Mesodermal cell (in vitro differentiated cells): ENCODE results near the gene NUP54. TPM values are rescaled to one million over a fixed set of nuclear protein-coding genes. Genes with fewer than 3 reads are reported as not detected.

Experiments used
- H3K27ac ChIP-seq: 2 replicates; pipeline ENCODE4 v1.7.0; 2013; ENCODE audit warnings: mild to moderate bottlenecking, low read depth, low read length, moderate library complexity; ENCODE audit not compliant: severe bottlenecking
- H3K36me3 ChIP-seq: 2 replicates; pipeline ENCODE4 v1.7.1; 2013; ENCODE audit warnings: mild to moderate bottlenecking, low read length, moderate library complexity; ENCODE audit not compliant: control insufficient read depth, insufficient read depth
- H3K4me1 ChIP-seq: one replicate; pipeline ENCODE4 v1.7.1; 2013; ENCODE audit warnings: mild to moderate bottlenecking, low read length; ENCODE audit not compliant: insufficient read depth, control insufficient read depth, poor library complexity, severe bottlenecking
- H3K4me3 ChIP-seq: 2 replicates; pipeline ENCODE4 v1.7.0; 2013; ENCODE audit warnings: low read length, control low read depth, mild to moderate bottlenecking; ENCODE audit not compliant: insufficient read depth, poor library complexity, severe bottlenecking; ENCODE audit errors: extremely low read depth
- H3K9me3 ChIP-seq: 2 replicates; pipeline ENCODE4 v1.7.1; 2013; ENCODE audit warnings: mild to moderate bottlenecking, low read length, moderate library complexity; ENCODE audit not compliant: control insufficient read depth
- WGBS, 2 experiments: methylation state at CpG; one replicate each; pipeline ENCODE4 v1.1.5; 2013; ENCODE audit warnings: missing lambda C conversion rate in 2 of 2; ENCODE audit not compliant: insufficient coverage in 2 of 2; 5-methylcytosine and 5-hydroxymethylcytosine counted together
- polyA plus RNA-seq, 2 experiments: library from polyadenylated mRNA; stranded (reverse); fragments of 50-300 nt; gene quantifications; one replicate each; pipeline ENCODE4 v1.2.3, GENCODE V29; 2013

NUP54 gene
- polyA plus RNA-seq (2013, experiment 1 of 2), result 54.0 TPM
- polyA plus RNA-seq (2013, experiment 2 of 2), result 63.8 TPM

- H3K4me3 ChIP-seq, result peak within 1 kb of the TSS; percentile 91
- no peaks in the 10 kb centered on the region for H3K9me3 ChIP-seq
- H3K4me1 ChIP-seq, result peaks cover 6% of the 10 kb centered on the region
- peak within 1 kb of the TSS; percentile 92 for H3K27ac ChIP-seq
- H3K36me3 ChIP-seq, result peaks cover 11% of the 10 kb centered on the region
- 0 to 1% methylated on average over 29 to 41 of the region's 47 CpGs for WGBS, 2 experiments
These were observed at the start of gene NUP54 for GRCh38 chr4:76148142-76148865. Gene NUP54 (minus strand): TSS chr4:76148397. CDS start chr4:76148374, 23 bp downstream.

DNA sequence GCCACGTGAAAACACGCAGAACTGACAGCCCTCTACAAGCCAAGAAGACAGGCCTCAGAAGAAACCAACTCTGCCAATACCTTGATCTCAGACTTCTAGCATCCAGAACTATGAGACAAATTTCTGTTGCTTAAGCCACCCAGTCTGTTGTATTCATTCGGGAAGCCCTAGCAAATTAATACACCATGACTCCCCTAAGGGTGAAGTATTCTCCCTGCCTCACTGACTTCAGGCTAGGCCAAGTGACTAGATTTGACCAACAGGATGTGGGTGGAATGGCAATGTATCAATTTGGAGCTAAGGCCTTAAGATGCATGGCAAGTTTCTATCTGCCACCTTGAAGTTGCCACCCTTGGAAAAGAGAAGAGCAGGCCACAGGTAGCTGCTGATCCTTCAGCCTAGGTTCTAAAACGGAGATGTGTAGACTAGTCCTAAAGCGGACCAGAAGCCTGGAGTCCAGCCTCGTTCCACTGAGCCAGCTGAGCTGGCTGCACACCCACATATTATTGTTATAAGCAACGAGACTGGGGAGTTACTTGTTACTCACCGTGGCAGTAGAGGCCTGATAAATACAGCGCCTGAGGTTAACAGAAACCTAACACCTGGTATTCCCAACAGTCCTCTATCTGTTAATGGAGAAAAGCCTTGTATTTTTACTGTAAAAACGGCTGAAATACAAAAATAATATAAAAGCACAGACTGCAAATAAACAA is 49.0 kb upstream of the NUP54 start:
- Histone ChIP-seq H3K4me3 (no peak overlapping the region), H3K9me3 (no peaks in the 10 kb centered on the region), H3K36me3 (peaks cover 49% of the 10 kb centered on the region), H3K27ac (peak overlapping the region; percentile 78), H3K4me1 (peaks cover 17% of the 10 kb centered on the region)
- 98 to 100% methylated on average over 5 to 7 of the region's 10 CpGs for WGBS, 2 experiments

DNA sequence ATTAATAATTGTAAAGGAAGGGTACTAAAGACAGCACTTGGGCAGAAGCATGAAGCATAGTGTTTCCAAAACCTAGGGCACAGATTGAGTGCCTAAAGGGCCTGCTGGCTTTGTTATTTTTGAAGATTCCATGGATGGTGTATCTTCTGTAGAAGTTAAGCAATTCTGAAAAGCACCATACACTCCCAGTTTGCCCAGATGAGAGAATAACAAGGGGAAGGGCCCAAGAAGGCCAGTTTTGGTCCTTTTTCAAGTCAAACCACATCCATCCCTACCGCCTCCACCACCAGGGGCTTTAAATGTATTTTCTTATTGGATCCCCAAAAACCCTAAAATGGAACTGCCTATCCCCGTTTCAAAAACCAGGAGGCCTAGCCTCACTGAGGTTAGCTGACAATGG is 48.2 kb upstream of the NUP54 start:
- WGBS, 2 experiments, result 90 to 100% methylated on average over 1 to 2 of the region's 2 CpGs
- Histone ChIP-seq H3K9me3 (no peaks in the 10 kb centered on the region), H3K4me1 (peaks cover 17% of the 10 kb centered on the region), H3K36me3 (peaks cover 55% of the 10 kb centered on the region), H3K27ac (no peak overlapping the region), H3K4me3 (no peak overlapping the region)

- H3K4me1 ChIP-seq, result peaks cover 17% of the 10 kb centered on the region
- no peak overlapping the region for H3K4me3 ChIP-seq
- H3K36me3 ChIP-seq, result peaks cover 57% of the 10 kb centered on the region
- no peak overlapping the region for H3K27ac ChIP-seq
- H3K9me3 ChIP-seq, result no peaks in the 10 kb centered on the region
- 100% methylated on average over 2 of the region's 3 CpGs for WGBS, 2 experiments
These were observed 47.1 kb upstream of the NUP54 start for GRCh38 chr4:76195326-76195725.

DNA sequence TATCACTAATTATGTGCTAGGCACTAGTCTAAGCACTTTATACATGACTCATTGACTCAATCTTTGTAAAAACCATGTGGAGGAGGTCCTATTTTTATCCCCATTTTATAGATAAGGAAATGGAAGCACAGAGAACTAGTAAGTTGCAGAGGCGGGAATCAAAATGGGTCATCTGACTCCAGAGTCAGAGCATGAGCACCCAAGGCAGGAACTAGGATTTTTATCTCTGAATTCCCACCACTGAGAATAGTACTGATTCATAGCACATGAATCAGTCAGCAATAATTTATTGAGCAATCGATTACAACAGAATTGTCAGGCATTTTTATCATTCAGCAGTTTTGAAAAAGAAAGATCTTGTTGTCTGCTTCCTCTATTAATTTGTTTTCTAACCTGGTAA is 46.1 kb upstream of the NUP54 start:
- no peak overlapping the region for H3K4me3 ChIP-seq
- H3K36me3 ChIP-seq, result peaks cover 67% of the 10 kb centered on the region
- H3K27ac ChIP-seq, result peak overlapping the region; percentile 29
- 100% methylated on average over 1 of the region's 2 CpGs; no CpG with 5 or more reads in 1 of the 2 experiments for WGBS, 2 experiments
- peaks cover 17% of the 10 kb centered on the region for H3K4me1 ChIP-seq
- no peaks in the 10 kb centered on the region for H3K9me3 ChIP-seq

DNA sequence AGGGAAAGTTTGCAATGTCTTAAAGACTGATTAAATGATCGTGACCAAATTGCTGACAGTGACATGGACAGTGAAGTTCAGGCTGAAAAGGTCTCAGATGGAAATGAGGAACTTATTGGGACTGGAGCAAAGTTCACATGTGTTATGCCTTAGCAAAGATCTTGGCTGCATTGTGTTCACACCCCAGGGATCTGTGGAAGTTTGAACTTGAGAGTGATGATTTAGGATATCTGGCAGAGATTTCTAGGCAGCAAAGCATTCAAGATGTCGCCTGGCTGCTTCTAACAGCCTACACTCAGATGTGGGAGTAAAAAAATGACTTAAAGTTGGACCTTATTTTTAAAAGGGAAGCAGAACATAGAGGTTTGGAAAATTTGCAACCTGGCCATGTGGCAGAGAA is 44.0 kb upstream of the NUP54 start:
- H3K4me1 ChIP-seq, result no peaks in the 10 kb centered on the region
- H3K27ac ChIP-seq, result no peak overlapping the region
- no peaks in the 10 kb centered on the region for H3K9me3 ChIP-seq
- H3K4me3 ChIP-seq, result no peak overlapping the region
- WGBS, 2 experiments, result 90 to 96% methylated on average over 1 to 2 of the region's 2 CpGs
- peaks cover 63% of the 10 kb centered on the region for H3K36me3 ChIP-seq

DNA sequence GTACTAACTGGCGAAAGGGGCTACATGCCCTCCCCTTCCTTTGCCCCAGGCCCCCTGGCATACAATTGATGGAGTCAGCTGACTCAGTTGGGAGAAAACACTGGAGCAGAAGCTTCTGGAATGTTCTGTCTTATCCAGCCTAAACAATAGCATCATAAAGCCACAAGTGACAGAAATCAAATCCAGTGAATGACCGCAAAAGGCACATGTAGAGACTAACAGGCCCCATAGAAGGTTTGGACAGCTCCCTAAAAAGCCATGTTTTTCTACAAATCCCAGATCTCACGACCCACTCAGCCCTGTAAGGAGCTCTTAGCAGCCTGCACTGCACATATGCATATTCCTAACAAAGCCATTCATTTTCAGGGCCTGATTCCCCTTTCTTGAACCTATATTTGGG is 40.4 kb upstream of the NUP54 start:
- no peak overlapping the region for H3K27ac ChIP-seq
- 88 to 95% methylated on average over 2 to 3 of the region's 3 CpGs for WGBS, 2 experiments

GRCh38 chr4:76188149-76188548 is 40.0 kb upstream of the NUP54 start:
- Histone ChIP-seq H3K27ac (no peak overlapping the region), H3K36me3 (peaks cover 32% of the 10 kb centered on the region), H3K4me3 (no peak overlapping the region), H3K4me1 (no peaks in the 10 kb centered on the region), H3K9me3 (no peaks in the 10 kb centered on the region)

More for the DNA sequence above, 40.4 kb upstream of the NUP54 start:
- Histone ChIP-seq H3K36me3 (peaks cover 36% of the 10 kb centered on the region), H3K4me3 (no peak overlapping the region), H3K4me1 (no peaks in the 10 kb centered on the region), H3K9me3 (no peaks in the 10 kb centered on the region)

DNA sequence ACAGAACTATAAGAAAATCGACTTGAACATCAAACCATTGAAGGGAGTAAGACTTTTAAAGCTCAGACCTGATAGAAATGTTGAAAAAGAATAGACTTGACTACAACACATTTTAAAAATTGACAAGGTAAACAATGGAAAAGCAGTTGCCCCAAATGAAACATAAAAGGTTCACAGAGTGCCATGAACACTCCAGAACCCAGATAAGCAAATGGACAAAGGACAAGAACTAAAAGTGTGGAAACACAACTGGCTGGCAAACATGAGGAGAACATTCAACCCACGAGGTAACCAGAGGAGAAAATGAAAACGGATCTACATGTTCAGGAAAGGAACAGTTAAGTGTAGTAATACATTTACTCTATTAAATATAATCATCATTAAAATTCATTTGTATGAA is 39.0 kb upstream of the NUP54 start:
- Histone ChIP-seq H3K4me1 (no peaks in the 10 kb centered on the region), H3K9me3 (no peaks in the 10 kb centered on the region), H3K4me3 (no peak overlapping the region), H3K36me3 (peaks cover 22% of the 10 kb centered on the region), H3K27ac (no peak overlapping the region)
- 100% methylated on average over 1 of the region's 3 CpGs; no CpG with 5 or more reads in 1 of the 2 experiments for WGBS, 2 experiments

GRCh38 chr4:76182463-76182862 is 34.3 kb upstream of the NUP54 start:
- Histone ChIP-seq H3K4me1 (no peaks in the 10 kb centered on the region), H3K4me3 (no peak overlapping the region), H3K36me3 (peaks cover 13% of the 10 kb centered on the region), H3K9me3 (no peaks in the 10 kb centered on the region), H3K27ac (no peak overlapping the region)
- 90 to 92% methylated on average over 3 to 5 of the region's 5 CpGs for WGBS, 2 experiments
